GOT3 (cell line): ENCODE data around the gene PLP1.
"Not testable (repeated sequence)": the region's sequence is repeated elsewhere in the genome, so short reads cannot be mapped to it uniquely, and the experiment has no call there.

Experiments
- DNase-seq: peaks from one replicate; lab custom pipeline; 2025; ENCODE audit warnings: mixed read lengths; lab: John Stamatoyannopoulos, UW

Gene PLP1, protein sequence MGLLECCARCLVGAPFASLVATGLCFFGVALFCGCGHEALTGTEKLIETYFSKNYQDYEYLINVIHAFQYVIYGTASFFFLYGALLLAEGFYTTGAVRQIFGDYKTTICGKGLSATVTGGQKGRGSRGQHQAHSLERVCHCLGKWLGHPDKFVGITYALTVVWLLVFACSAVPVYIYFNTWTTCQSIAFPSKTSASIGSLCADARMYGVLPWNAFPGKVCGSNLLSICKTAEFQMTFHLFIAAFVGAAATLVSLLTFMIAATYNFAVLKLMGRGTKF

DNA sequence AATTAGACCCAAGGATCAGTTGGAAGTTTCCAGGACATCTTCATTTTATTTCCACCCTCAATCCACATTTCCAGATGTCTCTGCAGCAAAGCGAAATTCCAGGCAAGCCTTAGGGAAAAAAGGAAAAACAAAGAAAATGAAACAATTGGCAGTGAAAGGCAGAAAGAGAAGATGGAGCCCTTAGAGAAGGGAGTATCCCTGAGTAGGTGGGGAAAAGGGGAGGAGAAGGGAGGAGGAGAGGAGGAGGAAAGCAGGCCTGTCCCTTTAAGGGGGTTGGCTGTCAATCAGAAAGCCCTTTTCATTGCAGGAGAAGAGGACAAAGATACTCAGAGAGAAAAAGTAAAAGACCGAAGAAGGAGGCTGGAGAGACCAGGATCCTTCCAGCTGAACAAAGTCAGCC lies at the start of gene PLP1:
Gene PLP1 (plus strand): TSS at position 295 of the 400 bp plus-strand sequence. CDS start 156 bp downstream, outside the sequence.
- DNase-seq = no peak

DNA sequence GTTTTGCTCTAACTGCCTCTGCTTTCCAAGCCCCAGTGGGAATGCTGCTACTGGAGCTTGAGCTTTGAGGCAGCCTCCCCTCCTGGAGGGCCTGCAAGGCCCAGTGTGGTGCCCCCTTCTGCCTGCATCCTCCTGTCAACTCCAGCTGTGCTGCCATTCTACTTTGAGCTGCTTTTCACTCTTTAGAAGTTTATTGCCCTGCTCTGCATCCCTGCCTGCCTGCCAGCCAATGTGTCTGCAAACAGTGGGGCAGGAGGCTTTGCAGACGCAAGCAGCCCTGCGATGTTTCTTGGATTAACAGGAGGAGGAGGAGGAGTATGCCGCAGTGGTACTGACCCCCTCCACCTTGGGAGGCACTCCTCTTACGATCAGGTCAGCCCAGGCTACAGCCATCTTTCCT lies 49.5 kb upstream of the PLP1 start:
- no peak for DNase-seq

DNA sequence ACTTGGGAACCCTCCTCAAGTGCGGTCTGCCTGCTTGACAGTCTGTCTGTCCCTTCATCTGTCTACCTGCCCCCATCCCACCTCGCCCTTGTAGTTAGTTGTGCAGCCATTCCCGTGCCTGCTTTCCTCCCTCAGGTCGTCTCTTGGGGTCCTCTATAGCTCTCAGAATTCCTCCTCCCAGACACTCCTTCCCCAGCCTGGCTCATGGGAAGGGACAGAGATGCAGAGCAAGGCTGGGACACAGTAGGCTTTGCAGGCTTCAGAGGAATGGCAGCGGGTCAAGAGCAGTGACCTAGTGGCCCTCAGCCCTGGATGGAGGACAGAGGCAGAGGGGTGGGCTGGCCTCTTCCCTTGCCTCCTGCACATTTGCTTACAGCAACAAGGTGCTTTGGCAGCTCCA lies 47.6 kb upstream of the PLP1 start:
- DNase-seq = no peak

DNA sequence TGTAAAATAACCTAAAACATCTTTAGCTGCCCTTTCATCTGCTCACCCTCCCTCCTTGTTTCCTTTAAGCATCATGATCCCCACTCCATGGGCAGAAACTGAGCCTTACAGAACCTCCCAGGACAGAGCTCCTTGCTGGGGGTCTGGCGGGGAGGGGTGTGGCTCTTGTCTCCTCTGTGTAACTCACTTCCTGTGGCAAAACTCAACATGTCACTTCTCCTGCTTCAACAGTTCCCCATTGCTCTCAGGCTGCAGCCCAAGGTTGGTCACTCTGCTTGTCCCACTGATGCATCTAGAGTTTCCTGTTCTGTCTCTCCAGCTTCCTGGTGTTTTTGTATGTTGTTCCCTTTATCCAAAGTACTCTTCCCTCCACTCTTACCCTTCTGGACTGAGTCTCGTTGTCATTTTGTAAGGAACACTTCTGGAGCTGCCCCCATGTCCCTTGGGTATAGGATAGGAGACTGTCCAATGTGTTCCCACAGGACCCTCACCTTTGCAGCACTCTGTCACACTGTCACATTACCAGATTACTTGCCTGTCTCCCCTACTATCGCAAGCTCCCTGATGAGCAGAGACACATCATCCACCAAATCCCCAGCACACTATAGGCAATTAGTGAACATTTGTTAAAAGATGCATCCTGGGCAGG lies 46.4 kb upstream of the PLP1 start:
- no peak for DNase-seq

DNA sequence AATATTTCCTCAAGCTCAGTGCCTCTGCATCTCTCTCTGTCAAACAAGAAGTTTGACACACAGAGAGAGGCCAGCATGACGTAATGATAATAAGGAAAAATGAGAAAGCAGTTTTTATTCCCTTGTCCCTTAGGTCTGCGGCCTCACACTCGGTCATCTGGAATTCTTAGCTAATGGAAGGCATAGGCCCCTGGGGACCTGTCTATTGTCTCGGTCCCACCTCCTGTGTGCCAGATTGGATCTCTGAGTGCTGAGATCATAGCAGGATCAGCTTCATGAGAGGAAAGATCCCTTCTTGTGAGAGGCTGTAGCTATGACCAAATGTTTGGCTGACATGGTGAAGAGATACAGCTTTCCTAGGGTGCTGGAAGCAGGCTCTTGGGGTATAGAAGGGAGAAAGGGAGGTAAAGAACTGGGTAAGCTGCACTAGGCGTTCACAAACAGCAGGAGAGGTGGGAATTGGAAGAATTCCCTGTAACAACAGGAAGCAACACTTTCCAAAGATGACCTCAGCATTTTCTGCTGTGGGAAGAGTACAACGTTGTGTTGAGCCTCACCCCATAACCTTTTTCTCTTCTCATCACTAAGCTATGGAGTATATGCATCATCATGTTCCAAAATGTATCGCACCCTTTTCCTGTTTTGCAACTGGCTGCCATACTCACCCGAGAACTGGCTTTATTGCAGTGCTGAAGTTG lies 45.7 kb upstream of the PLP1 start:
- DNase-seq = peak; percentile 5

DNA sequence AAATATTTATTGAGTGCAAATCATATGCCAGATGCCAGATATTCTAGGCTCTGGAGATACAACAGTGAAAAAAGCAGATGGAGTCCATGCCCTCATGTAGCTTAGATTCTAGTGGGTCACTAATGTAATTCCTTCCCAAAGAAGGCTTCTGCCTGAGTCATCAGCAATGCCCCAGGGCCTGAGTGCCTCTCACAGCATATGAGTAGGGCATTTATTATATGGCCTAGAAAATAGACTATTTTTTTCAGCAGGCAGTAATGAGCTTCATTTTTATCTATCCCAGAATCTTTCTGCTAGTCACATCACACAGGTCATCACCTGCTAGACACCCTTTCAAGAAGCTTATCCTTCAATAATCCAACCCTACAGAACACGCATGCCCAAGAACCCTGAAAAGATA lies 43.6 kb upstream of the PLP1 start:
- DNase-seq = no peak

DNA sequence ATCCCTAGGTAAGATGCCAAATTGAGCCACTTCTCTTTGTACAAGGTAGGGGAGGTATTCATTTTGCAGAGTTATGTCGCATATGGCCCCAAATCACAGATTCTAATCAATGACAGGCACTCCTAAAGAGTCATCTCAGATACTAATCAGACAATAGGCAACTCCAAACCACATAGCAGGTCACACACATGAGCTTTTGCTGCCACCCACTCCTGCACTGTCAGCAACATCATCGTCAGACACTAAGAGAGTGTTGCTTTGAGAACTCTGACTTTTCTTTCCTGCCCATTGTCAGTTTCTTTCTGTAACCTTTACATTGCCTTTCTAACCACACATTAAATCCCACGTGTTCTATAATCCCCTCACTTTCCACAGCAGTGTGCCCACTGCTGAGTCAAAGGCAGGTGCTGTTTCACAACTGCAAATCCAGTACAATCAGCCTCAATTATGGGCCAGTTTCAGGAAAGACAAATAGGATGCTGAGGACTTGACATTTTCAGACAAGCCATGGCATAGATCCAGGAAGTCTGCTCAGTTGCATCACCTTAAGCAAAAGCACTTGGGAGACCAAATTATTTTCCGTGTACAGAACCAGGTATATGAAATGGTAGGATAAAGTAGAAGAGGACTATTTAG lies 42.4 kb upstream of the PLP1 start:
- DNase-seq = no peak

DNA sequence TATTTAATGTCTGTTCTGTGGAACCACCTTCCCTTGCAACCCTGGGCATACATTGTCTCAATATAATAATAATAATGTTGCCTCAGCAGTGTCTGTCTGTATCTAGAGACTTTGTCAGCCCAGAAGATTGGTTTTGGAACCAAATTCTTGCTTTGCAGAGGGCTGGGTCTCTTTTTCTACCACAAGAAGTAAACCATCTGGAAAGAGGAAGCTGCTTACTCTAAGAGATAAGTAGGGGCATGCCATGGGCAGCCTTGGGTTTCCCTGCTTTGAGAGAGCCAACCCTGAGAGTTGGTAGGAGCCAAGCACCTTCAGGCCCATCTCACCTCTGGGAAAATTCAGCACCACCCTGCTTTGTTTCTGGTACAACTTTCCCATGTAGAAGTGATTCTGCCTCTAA lies 38.9 kb upstream of the PLP1 start:
- no peak for DNase-seq

DNA sequence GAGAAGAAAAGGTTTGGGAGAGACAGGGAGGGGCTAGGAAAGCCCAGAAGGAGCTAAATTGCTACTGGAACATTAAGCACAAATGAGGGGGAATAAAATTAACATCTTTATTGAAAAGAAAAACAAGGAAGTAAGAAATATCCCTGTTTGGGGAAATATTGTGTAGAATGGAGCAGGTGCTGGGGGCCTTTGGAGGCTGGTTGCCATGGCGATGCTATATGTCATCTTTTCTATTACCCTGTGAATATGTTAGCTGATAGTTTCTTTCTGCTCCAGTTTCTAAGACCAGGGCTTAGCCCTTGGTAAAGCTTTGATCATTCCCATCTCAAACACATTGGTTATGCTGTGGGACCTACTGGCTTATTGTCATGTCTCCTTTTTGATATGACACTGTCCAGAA lies 37.2 kb upstream of the PLP1 start:
- DNase-seq = no peak

DNA sequence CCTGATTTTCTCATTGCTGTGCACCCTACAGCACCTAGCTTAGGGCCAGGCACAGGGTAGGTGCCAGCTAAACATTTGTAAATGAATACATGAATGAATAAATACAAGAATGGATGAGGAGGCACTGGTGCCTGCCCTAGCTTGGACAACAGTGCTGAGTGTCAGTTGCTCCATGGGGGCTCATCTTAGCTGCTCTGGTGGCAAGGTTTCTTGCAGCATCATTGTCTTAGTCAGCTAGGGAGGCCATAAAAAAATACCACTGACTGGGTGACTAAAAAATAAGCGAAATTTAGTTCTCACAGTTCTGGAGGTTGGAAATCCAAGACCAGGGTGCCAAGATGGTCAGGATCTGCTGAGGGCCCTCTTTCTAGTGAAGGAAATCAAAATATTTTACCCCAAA lies 34.8 kb upstream of the PLP1 start:
- DNase-seq = no peak

DNA sequence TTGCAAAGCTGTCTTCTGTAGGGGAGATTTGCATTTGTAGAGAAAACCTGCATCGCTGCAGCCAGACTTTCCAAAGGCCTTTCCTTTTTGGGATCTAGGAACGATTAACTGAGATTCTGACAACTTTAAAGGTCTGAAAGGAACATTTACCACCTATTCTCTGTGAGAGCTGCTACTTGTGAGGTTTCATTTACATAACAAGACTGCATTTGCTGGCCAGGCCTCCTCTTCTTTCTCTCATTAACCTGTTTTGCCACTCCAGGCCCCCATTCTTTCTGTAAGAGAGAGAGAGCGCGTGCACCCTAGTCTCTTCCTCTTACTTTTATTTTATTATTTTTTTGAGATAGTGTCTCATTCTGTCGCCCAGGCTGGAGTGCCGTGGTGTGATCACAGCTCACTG lies 34.3 kb upstream of the PLP1 start:
- DNase-seq = no peak

DNA sequence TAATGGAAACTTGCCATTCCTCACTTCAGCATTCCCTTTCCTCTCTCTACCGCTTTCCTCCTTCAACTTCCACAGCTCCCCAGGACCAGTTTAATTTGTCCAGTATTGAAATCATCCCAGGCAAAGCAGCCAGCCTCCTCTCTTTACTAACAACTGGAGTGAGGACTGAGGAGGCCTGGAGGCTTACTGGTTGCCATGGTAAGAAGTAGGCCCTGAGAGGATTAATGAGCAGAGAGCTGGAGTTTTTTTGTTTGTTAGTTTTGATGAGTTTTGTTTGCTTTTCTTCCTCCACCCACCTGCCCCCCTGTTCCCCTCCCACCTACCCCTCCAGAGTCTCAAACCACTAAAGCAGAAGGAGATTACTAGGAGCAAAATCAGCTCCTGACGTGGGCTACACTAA lies 29.5 kb upstream of the PLP1 start:
- DNase-seq = no peak

DNA sequence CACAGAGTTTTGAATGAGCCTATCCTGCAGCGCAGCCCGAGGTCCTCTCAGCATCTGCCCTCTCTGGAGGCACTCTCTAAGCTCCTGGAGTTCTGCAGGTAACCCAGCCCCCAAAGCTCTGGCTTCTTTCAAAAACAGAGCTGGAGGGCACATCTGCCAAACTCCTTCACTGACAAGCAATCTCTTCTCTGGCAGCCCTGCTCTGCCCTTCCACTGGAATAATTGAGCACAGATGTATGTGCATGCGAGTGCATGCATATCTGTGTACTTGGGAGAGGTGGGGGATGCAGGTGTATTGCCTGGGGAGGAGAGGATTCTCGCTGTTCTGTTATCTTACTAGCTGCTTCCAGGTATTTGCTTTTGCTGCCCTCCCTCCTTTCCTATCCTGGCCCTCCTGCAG lies 22.2 kb upstream of the PLP1 start:
- no peak for DNase-seq

DNA sequence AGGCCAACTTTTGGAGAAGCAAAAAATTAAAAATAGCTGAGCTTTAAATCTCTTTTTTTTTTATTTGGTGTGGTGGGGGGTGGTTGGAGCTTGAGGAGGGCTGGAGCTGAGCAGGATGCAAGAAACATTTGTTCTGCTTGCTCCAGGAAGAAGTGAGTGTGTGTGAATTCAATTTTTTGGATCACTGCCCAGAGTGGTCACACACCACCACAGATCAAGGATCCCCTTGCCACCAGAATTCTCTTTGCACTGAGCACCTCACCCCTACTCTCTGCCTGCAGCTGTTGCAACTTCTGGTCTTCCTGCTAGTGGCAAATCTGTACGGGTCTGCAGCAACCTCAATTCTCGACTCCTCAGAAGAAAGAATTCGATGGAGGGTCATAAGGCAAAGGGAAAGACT lies 19.9 kb upstream of the PLP1 start:
- DNase-seq = no peak

DNA sequence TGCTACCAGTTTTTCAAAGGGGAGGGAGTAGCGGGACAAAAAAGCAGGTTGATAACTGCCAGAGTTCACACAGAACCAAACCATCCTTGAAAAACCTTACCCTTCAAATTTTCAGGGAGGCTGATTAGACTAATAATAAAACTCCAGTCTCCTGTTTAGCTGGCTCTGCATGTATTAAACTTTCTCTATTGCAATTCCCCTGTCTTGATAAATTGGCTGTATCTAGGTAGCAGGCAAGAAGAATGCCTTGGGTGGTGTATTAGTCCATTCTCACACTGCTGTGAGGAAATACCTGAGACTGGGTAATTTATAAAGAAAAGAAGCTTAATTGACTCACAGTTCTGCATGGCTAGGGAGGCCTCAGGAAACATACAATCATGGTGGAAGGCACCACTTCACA lies 18.1 kb upstream of the PLP1 start:
- DNase-seq = no peak

DNA sequence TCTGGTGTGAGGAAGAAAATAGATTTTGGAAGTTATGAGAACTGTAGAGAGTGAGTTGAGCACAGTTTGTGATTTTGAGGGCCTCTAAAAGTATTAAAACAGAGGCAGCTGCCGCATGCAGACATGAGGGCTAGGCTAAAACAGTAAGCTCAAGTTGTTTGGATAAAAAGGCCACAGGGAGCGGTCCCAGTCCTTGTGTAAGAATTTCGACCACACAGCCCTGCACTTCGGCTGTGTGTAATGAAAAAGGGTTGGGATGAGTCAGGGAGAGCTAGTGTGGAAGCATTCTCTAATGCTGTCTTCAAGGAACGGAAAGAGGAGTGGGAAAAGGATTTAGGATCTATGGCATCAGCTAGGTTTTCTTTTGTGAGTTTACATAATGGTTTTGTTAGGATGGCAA lies 13.1 kb upstream of the PLP1 start:
- DNase-seq = not testable (repeated sequence)

DNA sequence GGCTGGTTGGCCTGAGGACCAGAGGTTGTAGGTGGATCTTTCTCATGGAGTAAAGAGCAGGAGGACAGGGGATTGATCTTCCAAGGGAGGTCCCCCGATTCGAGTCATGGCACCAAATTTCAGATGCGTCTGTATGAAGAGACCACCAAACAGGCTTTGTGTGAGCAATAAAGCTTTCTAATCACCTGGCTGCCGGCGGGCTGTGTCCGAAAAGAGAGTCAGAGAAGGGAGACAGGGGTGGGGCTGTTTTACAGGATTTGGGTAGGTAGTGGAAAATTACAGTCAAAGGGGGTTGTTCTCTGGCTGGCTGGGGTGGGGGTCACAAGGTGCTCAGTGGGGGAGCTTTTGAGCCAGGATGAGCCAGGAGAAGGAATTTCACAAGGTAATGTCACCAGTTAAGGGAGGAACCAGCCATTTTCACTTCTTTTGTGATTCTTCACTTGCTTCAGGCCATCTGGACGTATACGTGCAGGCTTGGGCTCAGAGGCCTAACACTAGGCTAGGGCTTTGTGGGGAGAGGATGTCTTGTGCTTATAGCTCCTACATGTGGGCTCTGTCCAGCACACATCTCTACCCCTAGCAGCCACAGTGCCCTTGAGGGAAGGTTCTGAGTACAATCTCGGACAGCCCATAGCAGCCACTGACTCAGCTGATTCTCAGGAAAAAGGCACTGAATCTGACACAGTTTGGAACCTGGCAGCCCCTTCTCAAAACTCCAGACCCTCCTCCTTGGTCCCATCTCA lies 9.7 kb upstream of the PLP1 start:
- DNase-seq = not testable (repeated sequence)

DNA sequence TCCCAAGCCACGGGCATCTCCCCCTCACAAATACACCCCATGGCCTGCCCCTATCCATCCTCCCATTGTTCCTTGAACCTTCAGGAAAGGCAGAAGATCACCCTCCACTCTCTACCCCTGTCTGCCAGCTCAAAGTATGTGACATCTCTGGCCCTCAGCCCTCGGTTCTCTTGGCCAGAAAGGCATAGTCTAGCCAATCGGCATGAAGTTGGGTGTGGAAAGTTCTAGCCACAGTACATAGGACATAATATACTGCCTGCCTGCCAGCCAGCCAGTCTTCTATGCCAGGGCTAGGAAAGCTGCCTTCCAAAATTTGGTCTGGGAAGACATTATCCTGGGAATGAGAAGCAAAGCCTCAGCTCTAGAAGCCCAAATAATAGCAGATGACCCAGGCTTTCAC lies 3.2 kb upstream of the PLP1 start:
- no peak for DNase-seq

DNA sequence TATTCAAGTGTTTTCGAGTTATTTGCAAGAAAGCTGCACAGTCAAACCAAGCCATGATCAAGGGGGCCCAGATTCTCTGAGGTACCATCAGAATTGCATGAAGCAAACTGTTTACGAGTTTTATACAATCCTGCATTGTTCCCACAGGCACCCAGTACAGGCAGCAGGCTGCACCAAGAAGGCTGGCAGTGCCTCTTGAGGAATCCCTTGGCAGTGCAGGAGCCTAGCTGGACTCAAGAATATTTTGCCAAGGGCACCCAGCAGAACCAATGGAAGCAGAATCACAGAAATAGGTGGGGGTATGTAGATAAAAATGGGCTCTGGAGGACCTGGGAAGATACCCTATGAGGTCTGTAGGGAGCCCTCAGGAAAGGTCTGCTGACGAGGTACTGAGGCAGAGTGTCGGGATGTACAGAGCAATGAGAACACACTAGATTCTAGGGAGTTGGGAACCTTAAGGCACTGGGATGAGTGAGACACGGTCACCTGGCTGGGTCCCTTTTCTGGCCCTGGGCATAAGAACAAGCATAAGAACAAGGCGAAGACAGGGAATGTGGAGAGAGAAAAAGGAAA lies 2.5 kb upstream of the PLP1 start:
- DNase-seq = no peak

DNA sequence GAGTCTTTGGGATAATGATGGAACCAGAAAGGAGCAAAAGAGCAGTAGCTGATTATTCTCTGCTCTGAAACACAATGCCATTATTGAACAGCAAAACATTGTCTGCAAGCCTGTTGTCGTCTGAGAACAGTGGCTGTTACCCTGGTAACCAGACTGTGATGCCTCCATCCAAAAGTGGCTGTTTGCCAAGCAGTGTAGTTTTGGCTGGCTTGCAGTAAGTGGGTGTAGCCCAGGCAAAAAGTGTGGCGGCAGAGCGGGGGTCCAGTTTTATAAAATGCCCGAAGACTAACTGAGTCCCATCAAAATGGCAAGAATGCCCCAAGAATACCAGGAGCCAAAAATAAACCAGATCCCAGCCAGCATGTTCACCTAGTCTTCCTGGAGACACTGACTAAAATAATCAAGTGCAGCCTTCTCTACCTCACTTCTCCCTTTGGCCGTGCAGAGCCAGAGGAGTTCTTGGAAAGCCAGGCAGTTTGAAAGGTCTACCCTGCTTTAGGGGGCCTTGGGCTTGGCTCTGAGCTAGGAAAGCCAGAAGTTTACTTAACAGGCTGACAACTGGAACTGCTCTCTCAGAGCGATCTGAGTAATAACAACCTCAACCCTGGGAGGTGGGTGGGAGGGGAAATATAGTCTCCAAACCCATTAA lies 2.6 kb downstream of the PLP1 start:
- DNase-seq = no peak

DNA sequence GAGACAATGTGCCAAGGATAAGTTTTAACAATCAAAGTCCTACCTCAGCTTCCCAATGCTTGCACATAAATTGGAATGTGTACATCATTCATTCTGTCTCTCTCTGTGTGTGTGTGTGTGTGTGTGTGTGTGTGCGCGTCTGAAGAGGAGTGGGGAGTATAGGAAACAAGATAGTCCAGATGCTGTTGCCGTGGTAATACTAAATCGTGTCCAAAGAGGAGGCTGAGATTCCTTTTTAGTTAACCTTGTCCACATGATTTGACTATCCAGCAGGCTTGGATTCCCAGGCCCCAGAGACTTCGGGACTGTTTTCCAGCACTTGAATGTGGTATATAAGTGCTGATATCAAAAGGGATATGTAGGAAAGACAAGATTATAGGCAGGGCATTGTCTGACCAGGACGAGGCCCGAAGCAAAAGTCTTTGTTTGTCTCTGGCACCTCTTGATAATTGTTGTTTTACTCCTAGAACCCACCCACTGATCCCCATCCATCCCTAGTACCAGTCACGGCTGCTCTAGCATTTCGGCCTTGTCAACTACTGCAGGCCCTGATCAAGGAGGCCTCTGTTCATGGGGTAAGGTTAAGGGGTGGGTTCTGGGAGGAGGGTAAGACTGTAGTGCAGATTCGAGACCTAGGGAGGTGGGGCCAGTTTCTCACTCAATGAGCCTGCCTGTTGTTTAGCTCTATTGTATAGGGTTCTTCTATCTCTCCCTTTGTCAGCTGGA lies 3.9 kb downstream of the PLP1 start:
- no peak for DNase-seq
